GM19438 (cell line): ENCODE results near the gene ZFAND3.
"Not testable (repeated sequence)": the region's sequence is repeated elsewhere in the genome, so short reads cannot be mapped to it uniquely, and the experiment has no call there.

ENCODE experiments used
- ATAC-seq: cut with Tn5 transposase; IDR thresholded peaks from one replicate; pipeline ENCODE4 v1.9.1; 2021; ENCODE audit warnings: low read depth; ENCODE audit not compliant: unreplicated experiment

The ZFAND3 gene

DNA sequence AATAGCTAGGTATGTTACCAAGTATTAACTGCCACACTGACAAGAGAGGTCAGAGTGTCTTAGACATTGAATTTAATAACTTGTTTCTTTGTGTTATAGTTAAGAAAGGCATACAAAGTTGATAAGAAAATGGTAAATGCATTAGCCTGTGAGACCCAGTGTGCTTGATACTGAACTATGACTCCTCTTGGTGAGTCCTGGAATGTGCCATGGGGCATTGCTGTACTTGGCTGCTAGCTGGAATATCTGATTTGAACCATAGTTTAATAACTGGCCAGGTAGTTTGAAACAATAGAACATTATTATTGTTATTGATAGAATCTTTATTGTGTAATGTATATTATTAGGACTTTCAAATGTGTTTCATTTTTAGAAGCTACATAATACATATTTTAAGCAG is 70.0 kb downstream of the ZFAND3 start:
- ATAC-seq, result no peak

DNA sequence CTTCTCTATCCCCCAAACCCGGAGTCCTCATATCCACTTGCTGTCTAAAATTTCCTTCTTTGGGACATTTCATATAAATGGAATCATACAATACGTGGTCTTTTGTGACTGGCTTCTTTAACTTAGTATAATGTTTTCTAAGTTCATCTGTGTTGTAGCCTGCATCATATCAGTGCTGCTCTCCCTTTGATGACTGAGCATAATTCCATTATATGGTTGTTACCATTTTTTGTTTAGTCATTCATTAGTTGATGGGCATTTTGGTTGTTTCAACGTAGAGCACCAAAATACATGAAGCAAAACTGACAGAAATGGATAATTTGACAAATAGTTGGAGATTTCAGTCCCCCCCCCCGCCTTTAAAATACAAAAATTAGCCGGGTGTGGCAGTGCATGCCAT is 71.5 kb downstream of the ZFAND3 start:
- no peak for ATAC-seq

GRCh38 chr6:37893257-37893656 is 73.7 kb downstream of the ZFAND3 start:
- no peak for ATAC-seq

DNA sequence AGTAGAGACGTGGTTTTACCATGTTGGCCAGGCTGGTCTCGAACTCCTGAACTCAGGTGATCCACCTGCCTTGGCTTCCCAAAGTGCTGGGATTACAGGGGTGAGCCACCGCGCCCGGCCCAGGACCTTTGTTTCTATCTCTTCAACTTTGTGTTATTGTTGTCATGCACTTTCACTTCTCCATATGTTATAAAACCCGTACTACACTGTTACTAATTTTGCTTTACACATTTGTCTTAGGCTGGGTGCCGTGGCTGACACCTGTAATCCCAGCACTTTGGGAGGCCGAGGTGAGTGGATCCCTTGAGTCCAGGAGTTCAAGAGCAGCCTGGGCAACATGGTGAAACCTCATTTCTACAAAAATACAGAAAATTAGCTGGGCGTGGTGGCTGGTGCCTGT is 74.2 kb downstream of the ZFAND3 start:
- not testable (repeated sequence) for ATAC-seq

DNA sequence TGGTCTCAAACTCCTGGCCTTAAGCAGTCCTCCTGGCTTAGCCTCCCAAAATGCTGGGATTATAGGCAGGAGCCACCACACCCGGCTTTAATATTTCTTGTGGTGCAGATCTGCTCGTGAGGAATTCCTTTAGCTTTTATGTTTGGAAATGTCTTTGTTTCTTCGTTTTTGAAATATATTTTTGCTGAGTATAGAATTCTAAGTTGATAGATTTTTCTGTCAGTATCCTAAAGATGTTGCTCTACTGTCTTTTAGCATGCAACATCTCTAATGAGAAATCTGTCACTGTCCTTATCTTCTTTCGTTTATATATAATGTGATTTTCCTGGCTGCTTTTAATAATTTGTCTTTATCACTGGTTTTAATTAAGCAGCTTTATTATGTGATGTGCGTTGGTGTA is 75.1 kb downstream of the ZFAND3 start:
- no peak for ATAC-seq

- ATAC-seq, result no peak
Observed at GRCh38 chr6:37897321-37897720, 77.8 kb downstream of the ZFAND3 start.

GRCh38 chr6:37897818-37898515 is 78.4 kb downstream of the ZFAND3 start:
- ATAC-seq, result no peak

- ATAC-seq, result no peak
Observed at GRCh38 chr6:37903351-37904340, 84.1 kb downstream of the ZFAND3 start.

DNA sequence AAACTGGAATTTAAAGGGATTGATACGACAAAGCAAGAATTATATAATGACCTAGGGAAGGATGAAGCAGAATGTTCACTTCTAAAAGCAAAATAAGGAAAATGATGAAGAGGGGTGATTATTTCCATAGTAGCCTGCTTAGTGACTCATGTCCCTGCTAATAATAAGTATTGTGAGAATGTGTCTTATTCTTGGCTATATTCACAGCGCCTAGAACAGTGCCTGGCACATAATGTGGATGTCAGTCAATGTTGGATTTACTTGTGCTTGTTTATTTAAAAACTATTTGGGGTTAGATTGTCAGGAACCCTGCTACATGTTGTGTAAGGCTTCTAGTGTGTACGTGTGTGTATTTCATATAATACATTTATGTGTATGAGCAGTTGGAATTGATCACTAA is 85.1 kb downstream of the ZFAND3 start:
- no peak for ATAC-seq

GRCh38 chr6:37906121-37906520 is 86.6 kb downstream of the ZFAND3 start:
- ATAC-seq, result no peak

GRCh38 chr6:37910998-37911397 is 91.5 kb downstream of the ZFAND3 start:
- ATAC-seq, result no peak

DNA sequence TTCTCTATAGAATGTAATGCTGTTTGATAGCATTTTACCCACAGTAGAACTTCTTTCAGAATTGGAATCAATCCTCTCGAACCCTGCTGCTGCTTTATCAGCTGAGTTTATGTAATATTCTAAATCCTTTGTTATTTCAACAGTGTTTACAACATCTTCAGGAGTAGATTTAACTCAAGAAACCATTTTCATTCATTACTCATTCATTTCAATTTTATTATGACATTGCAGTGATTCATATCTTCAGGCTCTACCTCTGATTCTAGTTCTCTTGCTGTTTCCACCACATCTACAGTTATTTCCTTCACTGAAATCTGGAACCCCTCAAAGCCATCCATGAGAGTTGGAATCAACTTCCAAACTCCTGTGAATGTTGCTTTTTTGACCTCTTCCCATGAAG is 93.7 kb downstream of the ZFAND3 start:
- no peak for ATAC-seq

- no peak for ATAC-seq
Observed at GRCh38 chr6:37915463-37915862, 95.9 kb downstream of the ZFAND3 start.

DNA sequence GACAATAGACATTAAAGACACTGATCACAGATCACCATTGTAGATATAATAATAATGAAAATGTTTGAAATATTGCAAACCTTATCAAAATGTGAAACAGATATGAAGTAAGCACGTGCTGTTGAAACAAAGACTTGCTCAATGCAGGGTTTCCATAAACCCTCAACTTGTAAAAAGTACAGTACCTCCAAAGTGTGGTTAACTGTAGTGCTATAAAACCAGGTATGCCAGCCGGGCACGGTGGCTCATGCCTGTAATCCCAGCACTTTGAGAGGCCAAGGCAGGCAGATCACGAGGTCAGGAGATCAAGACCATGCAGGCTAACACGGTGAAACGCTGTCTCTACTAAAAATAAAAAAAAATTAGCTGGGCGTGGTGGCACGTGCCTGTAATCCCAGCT is 96.6 kb downstream of the ZFAND3 start:
- ATAC-seq, result no peak

DNA sequence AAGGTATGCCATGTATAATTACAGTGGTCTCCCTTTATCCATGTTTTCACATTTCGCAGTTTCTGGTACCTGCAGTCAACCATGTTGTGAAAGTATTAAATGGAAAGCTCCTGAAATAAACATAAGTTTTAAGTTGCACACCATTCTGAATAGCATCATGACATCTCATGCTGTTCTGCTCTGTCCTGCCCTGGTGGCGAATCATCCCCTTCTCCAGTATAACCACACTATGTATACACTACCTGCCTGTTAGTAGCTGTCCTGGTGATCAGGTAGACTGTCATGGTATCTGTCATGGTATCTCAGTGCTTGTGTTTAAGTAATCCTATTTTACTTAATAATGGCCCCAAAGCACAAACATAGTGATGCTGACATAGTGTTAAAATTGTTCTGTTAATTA is 97.1 kb downstream of the ZFAND3 start:
- no peak for ATAC-seq

DNA sequence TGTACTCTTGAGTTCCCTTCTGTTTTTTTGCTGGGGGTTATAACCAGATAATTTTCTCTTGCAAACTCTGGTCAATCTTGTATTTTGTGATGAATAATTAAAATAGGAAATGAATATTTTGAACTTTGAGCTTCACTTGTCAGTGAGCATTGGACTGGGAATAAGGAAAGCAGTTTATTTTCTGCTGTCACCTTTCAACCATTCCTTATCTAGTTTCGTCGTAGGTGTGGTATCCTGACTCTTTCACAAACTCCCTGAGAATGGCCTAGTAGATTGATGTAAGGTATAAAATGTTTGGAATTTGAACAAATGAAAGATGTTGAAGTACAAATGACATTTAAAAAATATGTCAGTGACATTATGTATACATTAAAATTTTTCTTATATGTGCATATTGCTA is 98.0 kb downstream of the ZFAND3 start:
- no peak for ATAC-seq

DNA sequence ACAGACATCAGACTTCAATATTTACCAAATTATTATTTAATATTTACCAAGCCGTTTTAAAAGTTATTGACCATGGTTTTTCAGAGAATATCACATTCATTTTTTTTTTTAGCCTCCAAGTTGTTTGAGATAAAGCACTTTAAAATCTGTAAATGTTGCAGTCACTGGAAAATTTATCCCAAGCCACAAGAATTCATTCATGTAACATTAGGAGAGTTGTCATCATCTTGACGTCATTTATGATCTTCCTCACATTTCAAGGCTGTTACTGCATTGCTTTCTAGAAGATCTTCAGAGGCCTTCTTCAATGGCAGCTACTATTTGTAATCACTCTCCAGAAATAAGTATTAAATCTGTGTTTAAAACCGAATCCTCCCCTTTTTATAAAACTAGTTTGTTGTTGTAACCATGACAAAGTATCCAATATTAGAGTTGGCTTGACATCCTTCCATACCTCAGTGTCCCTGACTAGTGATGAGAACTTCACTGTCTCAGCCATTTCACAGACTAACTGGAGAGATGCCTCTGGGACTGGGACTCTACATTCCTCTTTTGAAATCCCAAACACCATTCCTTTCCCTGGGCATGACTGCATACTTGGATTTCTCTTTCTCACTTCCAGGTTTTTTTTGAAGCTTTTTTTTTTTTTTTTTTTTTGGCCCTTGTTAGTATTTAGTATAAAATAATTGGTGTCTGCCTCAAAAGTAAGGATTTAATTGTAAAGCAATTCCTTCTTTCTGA is 100.1 kb downstream of the ZFAND3 start:
- ATAC-seq, result no peak

GRCh38 chr6:37920667-37921066 is 101.1 kb downstream of the ZFAND3 start:
- no peak for ATAC-seq

GRCh38 chr6:37922563-37922962 is 103.0 kb downstream of the ZFAND3 start:
- ATAC-seq, result no peak

DNA sequence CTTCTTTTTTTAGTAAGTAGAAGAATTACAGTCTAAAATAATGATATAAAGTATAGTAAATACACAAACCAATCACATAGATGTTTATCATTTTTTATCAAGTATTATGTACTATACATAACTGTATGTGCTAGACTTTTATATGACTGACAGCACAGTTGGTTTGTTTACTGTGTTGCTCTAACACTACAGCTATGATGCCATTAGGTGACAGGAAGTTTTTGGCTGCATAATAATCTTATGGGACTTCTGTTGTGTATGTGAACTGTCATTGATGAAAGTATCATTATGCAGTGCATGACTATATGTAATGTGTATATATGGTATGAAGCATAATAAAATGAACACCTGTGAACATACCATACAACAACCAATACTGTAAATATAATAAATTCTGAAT is 104.0 kb downstream of the ZFAND3 start:
- ATAC-seq, result no peak

- no peak for ATAC-seq
Observed at GRCh38 chr6:37926661-37927060, 107.1 kb downstream of the ZFAND3 start.
